Measurements from ENCODE around the gene NAPSA. TPM values are rescaled to one million over a fixed set of nuclear protein-coding genes. Genes with fewer than 3 reads are reported as not detected.
A peak's percentile ranks its signal among the peaks of the same experiment; 100 is the strongest.

NAPSA gene
- total RNA-seq, 1 experiment from 2014 or later, result 0.61 TPM

DNA sequence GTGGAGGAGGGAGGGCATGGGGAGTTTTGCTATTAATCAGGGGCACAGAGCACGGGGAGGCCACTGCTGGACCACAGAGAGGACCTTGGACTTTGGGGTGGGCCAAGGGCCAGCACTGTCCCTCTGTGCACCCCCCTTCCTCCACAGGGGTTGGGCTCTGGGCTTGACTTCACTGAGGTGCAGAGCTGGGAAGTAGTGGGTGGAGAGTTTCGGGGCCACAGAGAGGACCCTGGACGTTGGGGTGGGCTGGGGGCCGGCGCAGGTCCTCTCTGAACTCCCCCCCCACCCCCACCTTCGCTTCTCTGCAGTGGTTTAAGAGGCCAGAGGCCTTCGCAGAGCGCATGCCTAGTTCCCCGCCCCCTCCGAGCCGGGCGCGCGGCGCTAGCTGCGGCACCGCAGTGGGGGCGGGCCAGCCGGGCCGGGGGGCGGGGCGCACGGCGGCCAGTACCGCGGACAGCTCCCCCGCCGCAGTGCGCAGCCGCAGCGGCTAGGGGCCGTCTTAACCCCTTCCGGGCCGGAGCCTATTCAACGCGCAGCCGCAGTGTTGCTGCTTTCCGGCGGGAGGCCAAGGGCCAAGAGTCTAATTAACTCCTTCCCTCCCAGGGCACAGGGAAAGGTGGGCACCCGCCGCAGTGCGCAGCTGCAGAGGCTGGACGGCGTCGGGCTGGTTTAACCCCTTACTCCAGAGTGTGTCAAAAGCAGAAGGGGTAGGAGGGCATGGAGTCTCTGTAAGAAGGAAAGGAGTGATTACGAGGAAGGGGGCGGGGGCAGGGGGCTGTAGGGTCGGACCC, 39.9 kb downstream of the NAPSA start:
- in situ Hi-C loops (cut with HindIII; ENCODE audit: low pct_unique_long_range_greater_than_20kb, low sequenced_read_pairs), result no loop called here

GRCh38 chr19:50324331-50324730, 41.1 kb downstream of the NAPSA start:
- DNase-seq (ENCODE audit: low read depth), result no peak
- in situ Hi-C loops (cut with HindIII; ENCODE audit: low pct_unique_long_range_greater_than_20kb, low sequenced_read_pairs), result no loop called here

More for the DNA sequence above, 39.9 kb downstream of the NAPSA start:
- peak; percentile 68 for DNase-seq (ENCODE audit: low read depth)

DNA sequence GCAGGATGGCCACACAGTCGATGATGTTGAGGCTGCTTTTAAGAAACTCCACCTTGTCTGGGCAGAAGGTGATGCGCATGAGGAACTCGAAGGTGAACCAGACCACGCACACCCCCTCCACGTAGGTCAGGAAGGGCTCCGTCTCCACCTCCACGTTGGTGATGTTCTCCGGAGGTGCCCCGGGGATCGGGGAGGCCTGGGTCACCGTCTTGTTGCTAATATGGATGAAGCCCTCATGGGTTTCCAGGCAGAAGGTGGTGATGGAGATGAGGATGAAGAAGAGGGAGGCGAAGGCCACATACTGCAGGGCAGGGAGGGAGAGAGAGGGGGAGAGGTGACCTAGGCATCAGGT, 41.7 kb downstream of the NAPSA start:
- in situ Hi-C loops (cut with HindIII; ENCODE audit: low pct_unique_long_range_greater_than_20kb, low sequenced_read_pairs), result no loop called here
- DNase-seq (ENCODE audit: low read depth), result no peak

GRCh38 chr19:50322931-50323781, 42.3 kb downstream of the NAPSA start:
- DNase-seq (ENCODE audit: low read depth), result no peak
- in situ Hi-C loops (cut with HindIII; ENCODE audit: low pct_unique_long_range_greater_than_20kb, low sequenced_read_pairs), result no loop called here

- in situ Hi-C loops (cut with HindIII; ENCODE audit: low pct_unique_long_range_greater_than_20kb, low sequenced_read_pairs), result no loop called here
- no peak for DNase-seq (ENCODE audit: low read depth)
Observed at GRCh38 chr19:50322234-50322633, 43.2 kb downstream of the NAPSA start.

DNA sequence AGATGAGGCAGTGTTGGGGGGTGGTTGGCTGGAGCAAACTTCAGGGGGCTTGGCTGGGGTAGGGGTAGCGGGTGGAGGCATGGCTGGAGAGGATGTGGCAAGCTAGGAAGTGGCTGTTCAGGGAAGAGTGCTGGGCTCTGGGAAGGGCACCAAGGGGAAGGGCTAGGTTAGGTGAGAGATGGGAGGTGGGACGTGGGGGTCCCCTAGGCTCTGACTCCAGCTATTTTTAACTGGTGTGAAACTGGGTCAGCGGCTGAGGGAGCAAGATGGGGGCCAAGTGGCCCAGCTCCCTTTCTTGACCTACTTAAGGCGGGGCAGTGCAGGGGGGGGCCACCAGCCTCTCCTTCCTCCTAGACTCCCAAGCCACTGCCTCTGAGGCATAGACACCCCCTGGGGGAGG, 43.6 kb downstream of the NAPSA start:
- DNase-seq (ENCODE audit: low read depth), result no peak
- in situ Hi-C loops (cut with HindIII; ENCODE audit: low pct_unique_long_range_greater_than_20kb, low sequenced_read_pairs), result no loop called here

DNA sequence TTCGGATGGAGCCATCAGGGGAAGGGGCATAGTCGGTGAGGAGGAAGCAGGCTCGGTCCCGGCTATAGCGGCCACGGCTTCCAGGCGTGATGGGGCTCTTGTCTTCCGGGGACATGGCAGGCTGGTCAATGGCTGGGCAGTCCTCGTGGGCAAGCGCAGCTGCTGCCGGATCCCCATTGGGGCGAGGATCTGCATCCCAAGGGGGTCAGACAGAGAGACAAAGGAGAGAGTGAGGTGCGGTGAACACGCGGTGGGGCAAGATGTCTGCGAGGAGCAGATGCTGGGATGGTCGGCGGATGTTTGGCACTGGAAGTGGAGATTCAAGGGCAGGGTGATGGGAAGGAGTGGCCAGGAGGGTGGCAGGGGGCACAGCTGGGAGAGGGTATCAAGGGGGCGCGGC, 44.8 kb downstream of the NAPSA start:
- in situ Hi-C loops (cut with HindIII; ENCODE audit: low pct_unique_long_range_greater_than_20kb, low sequenced_read_pairs), result no loop called here
- no peak for DNase-seq (ENCODE audit: low read depth)

- in situ Hi-C loops (cut with HindIII; ENCODE audit: low pct_unique_long_range_greater_than_20kb, low sequenced_read_pairs), result no loop called here
- DNase-seq (ENCODE audit: low read depth), result no peak
Observed at GRCh38 chr19:50320051-50320450, 45.4 kb downstream of the NAPSA start.

DNA sequence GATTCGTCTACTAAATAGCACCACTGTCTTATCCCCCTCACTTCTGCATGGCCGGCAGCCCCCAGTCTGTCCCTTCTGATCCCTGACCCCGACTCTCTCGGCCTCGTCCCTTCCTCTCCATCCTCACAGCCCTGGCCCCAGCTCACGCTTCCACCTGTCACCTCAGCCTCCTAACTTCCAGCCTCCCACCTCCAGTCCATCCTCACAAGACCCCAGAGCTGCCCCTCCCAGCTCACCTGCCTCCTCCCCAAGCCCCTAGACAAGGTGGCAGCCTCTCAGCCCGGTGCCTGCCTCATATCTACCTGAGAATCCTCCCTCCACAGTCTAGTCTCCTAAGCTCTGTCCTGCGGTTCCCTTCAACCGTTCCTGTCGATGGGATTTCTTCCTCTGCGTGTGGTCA, 46.3 kb downstream of the NAPSA start:
- in situ Hi-C loops (cut with HindIII; ENCODE audit: low pct_unique_long_range_greater_than_20kb, low sequenced_read_pairs), result no loop called here
- DNase-seq (ENCODE audit: low read depth), result no peak

DNA sequence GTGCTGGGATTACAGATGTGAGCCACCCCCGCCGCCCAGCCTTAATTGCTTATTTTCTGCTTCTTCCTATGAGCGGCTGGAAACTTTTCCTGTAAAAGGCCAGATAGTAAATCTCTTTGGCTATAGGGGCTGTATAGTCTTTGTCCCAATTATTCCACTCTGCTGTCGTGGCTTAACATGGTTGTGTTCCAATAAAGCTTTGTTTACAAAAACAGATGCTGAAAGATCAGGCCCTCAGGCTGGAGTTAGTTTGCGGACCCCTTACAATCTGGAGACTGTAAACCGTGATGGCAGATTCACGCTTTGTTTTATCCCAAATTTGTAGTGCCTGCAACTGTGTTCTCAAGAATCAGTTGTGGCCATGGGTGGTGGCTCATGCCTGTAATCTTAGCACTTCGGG, 47.0 kb downstream of the NAPSA start:
- no peak for DNase-seq (ENCODE audit: low read depth)
- in situ Hi-C loops (cut with HindIII; ENCODE audit: low pct_unique_long_range_greater_than_20kb, low sequenced_read_pairs), result no loop called here

GRCh38 chr19:50317115-50317514, 48.3 kb downstream of the NAPSA start:
- DNase-seq (ENCODE audit: low read depth), result no peak
- in situ Hi-C loops (cut with HindIII; ENCODE audit: low pct_unique_long_range_greater_than_20kb, low sequenced_read_pairs), result no loop called here

DNA sequence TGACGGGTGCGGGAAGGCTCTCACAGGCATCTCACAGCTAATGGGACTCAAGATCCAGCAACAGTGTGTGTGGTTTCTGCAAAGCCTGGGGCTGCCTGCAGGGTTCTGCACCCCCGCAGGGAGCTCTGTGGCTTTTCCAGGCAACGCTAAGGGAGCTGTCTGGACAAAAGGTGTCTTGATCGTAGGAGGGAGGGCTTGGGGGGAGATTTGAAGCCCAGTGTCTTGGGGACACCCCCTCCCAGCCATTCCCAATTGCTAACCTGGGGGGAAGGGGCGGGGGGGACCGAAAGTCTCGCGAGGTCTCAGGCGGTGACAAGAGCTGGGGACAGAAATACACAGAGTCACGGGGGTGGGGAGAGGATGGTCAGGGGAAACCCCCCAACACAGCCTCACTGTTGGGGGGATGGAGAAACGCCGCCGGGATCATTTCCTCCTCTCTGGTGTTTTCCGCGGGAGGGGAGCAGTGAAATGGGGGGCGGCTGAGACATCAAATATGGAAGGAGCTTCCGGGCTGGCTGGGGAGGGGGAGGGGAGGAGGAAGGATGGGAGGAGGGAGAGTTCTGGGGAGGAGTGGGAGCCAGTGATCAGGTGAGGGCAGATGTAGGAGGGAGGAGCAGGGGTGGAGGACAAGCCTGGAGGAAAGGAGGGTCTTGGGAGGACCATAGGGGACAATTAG, 49.5 kb downstream of the NAPSA start:
- DNase-seq (ENCODE audit: low read depth), result peak; percentile 67
- in situ Hi-C loops (cut with HindIII; ENCODE audit: low pct_unique_long_range_greater_than_20kb, low sequenced_read_pairs), result no loop called here

DNA sequence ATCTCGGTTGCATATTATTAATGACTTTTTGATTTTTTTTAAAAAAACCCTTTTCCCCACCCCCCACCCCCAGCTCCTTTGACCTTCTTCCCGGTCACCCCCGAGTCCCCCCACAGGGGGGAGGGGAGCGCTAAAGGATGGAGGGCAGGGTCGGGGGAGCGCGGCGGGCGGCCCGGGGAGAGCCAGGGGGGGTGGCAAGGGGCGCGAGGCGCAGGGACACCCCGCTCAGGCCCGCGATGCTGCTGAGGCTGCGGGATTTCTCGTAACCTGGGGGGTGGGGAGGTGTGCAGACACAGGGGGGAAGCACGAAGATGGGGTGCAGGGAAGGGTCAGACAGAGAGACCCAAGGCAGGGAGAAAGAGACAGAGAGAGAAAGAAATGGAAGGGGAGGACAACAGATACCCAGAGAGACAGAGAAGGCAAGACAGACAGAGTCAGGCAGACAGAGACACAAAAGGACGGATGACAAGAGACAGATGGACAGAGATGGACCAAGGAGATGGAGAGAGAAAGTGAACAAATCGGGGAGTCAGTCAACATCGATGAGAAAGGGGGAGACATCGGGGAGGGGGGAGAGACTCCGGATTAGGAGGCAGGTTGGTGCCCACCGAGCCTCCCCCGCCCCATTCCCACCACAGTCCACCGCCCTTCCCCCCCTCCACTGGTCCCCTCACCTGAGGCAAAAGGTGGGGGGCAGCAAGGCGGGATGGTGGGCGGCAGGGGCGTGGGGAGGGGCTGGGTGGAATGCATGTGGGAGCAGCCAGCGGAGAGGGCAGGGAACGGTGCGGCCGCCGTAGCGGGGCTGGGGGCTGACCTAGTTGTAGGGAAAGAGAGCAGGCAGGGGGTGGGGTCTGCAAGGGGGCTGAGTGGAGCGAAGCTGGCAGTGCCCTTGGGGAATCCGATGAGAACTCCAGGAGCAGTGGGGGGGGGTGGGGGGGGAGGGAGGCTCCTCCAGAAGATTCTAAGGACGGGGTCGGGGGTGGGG, 50.4 kb downstream of the NAPSA start:
- in situ Hi-C loops (cut with HindIII; ENCODE audit: low pct_unique_long_range_greater_than_20kb, low sequenced_read_pairs), result no loop called here
- no peak for DNase-seq (ENCODE audit: low read depth)

DNA sequence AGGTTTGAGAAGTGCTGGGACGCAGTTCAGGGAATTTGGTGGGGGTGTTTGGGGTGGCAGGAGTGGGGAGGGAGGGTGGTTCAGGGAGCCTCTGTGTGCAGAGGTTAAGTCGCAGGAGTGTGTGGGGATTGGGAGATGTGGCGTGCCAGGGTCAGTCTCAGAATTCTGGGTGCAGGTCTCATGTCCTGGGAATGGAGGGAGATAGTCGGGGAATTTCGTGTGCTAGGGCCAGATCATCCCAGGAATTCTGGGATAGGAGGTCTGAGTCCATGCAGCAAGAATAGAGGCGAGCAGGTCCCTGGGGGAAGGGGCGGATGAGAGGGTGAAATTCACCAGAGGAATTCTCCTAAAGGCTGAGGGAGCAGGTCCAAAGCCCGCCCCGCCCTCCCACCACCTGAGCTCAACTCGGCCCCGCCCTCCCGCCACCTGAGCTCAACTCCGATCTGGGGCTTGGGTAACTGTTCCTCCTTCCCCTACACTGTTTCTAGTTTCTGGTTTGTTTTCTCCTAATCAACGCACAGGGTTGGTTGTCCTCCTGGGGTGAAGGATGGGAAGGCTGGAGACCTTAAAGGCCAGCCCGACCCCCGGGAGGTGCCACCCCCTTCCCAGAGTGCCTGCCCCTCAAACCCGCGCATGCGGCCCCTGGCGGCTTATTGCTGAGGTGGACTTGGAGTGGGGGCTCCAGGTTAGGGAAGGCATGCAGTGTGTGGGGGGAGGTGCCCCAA, 51.5 kb downstream of the NAPSA start:
- in situ Hi-C loops (cut with HindIII; ENCODE audit: low pct_unique_long_range_greater_than_20kb, low sequenced_read_pairs), result no loop called here
- DNase-seq (ENCODE audit: low read depth), result no peak

DNA sequence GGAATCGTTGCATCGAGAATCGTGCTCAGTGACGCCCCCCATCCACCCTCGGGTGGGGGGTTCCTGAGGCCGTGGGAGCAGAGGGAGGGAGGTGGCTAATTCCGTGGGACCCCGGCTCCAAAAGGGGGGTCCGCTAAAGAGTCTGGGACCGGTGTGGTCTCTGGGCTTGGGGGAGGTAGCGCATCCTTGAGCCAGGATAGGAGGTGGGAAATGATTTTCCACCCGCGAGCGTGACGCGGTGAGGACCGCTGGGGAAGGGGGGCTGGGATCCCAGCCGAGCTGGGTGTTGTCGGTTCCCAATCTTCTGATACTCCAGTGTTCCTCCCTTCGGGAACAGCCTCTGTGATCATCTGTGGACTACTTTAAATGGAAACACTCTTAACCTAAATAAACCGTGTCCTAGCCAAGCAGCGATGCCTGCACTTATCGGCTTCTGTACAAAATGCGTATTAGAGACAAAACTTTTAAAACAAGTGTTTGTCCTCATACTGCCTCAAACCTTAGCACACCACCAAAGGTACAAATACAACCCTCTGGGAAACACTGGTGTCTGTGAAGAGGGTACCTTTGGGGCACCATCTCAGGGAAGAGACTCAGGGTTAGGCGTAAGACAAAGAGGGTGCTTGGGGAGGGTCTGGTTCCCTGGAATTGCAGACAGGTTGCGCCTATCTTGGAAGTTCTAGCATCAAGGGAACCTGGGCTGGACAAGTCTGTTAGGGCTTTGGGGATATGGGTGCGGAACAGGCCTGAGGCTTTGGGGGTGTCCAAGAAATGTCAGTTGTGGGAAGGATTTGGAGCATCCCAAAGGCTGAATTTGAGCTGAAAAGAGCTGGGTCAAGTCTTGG, 52.2 kb downstream of the NAPSA start:
- in situ Hi-C loops (cut with HindIII; ENCODE audit: low pct_unique_long_range_greater_than_20kb, low sequenced_read_pairs), result no loop called here
- DNase-seq (ENCODE audit: low read depth), result no peak

GRCh38 chr19:50311723-50312635, 53.5 kb downstream of the NAPSA start:
- in situ Hi-C loops (cut with HindIII; ENCODE audit: low pct_unique_long_range_greater_than_20kb, low sequenced_read_pairs), result no loop called here
- peak; percentile 56 for DNase-seq (ENCODE audit: low read depth)

Measured in Caki2 (cell line).